Iris pigment epithelial cell (primary cell): ENCODE measurements around the gene PRSS37.
"Not testable (repeated sequence)": the region's sequence is repeated elsewhere in the genome, so short reads cannot be mapped to it uniquely, and the experiment has no call there.

Experiments
- DNase-seq: peaks from one replicate; pipeline ENCODE4 v3.0.0-alpha.2; 2011; ENCODE audit warnings: low read depth

The PRSS37 gene

DNA sequence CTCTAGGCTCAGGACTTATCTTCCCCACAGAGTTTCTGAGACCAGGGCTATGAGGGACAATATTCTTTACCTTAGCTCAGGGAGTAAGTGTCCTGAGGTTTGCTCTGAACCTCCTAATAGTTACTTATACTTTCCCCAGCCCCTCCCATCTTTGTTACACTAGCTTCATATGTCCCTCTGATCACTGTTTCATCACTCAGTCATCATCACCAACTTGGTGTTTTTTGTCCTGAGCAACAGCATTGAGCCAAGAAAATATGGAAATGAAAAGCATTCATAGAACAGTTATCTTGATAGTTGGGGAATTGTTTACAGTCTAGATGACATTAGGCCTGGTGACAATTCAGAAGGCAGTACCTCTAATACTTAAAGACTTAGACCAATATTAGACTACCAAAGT lies at the start of gene PRSS37:
Gene PRSS37, minus strand, starts transcription at position 101 of the 400 bp plus-strand sequence. CDS start 436 bp downstream, outside the sequence.
- DNase-seq: no peak

GRCh38 chr7:141889321-141889720 lies 48.0 kb upstream of the PRSS37 start:
- DNase-seq: no peak

DNA sequence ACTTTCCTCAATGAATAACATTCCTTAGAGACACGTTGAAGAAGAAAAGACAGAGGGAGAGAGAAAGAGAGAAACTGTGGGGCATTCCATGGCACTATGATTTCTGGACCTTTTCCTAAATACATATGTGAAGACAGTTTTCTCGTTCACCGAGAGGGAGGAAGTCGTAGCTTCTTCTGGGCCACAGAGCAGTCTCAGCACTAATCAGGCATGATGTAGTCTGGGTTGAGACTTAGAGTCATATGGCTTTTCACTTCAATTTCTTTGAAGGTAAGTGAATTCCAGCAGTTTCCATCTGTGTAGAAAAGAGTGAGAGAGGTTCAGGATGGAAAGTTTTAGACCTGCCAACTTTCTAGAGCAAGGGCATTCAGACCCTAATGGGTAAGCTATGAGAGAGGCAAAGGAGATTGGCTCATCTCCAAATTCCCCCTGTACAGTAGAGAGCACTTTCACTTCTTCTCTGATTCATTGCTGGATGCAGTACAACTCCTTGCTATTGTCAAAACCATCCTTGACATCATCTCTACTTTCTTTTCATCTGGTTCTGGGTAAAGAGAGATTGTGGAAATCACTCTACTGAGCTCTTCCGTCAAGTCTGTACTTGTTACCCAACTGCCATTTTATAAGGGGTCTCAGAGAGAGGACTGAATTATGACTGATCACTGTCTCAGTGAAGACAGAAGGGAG lies 43.4 kb upstream of the PRSS37 start:
- no peak for DNase-seq

DNA sequence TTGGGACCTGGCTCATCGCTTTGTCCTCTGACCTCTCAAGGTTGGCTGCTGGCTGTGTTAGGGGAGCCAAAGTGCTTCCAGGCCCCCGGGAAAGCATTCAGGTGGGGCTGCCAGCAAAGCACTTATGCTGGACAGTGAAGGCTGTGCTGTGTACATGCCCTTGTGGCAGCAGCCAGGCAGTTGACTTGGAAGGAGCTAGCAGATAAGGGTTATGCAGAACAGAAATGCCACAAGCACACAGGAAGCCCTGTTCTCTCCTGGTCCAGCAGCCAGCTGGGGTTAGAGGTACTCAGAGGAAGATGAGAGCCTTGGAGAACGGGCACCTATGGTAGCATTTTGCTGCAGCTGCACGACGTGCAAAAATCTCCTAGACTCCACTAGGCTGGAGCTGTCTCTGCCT lies 39.7 kb upstream of the PRSS37 start:
- DNase-seq: no peak

- no peak for DNase-seq
Measured at GRCh38 chr7:141877365-141877764, 36.1 kb upstream of the PRSS37 start.

DNA sequence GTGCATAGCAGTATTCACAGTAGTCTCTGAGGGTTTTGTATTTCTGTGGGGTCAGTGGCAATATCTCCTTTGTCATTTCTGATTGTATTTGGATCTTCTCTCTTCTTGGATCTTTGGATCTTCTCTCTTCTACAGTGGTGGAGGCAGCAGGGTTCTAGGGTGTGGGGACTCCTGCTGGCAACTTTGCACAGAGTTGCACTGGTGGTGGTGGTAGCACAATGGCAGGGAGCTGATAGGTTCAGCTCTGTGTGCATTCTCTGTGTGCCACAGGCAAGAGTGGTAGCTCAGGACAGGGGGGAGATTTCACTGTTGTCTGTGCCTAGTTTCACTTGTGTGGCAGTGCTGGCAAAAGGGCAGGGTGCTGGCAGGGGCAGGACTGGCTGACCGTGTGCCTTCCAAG lies 35.1 kb upstream of the PRSS37 start:
- no peak for DNase-seq

DNA sequence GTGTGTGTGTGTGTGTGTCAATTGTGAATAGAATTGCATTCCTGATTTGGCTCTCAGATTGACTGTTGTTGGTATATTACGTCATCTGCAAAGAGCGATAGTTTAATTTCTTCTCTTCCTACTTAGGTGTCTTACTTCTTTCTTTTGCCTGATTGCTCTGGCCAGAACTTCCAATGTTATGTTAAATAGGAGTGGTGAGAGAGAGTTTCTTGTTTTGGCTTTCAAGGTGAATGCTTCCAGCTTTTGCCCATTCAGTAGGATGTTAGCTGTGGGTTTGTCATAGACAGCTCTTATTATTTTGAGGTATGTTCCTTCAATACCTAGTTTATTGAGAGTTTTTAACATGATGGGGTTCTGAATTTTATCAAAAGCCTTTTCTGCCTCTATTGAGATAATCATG lies 34.2 kb upstream of the PRSS37 start:
- no peak for DNase-seq

GRCh38 chr7:141874787-141875186 lies 33.5 kb upstream of the PRSS37 start:
- DNase-seq: no peak

DNA sequence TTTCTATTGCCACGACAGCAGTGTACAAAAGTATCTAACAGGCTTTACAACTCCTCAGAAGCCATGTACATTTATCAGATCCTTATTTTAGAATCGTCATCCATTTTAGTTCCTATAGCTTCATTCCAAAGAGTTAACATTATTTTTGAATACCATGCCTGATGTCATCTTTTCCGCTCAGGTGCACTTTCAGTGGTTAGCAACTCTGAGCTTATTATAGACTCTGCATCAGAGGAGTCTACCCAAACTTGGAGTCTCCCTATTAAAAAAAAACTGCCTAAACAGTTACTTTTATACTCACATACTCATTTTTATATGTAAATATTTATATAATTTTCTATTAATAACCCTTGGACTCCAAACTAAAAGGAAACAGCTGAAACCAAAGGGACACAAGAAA lies 31.6 kb upstream of the PRSS37 start:
- no peak for DNase-seq

DNA sequence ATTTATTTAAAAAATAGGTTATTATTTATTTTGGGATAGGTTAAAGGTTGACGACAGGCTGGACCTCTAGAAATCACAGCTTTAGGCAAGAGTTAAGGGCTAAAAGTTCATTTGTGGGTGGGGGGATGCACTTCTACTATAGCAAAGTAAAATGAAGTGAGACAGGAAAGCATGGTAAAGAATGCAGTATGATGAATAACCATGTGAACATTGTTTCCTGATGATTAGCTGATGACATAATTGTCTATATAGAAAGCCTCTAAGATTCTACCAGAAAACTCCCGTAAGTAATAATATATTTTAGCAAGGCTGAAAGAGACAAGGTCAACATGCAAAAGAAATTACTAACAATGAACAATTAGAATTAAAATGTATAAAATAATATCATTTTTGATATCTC lies 25.7 kb upstream of the PRSS37 start:
- DNase-seq: peak; percentile 6

GRCh38 chr7:141864765-141865447 lies 23.6 kb upstream of the PRSS37 start:
- DNase-seq: peak; percentile 7

DNA sequence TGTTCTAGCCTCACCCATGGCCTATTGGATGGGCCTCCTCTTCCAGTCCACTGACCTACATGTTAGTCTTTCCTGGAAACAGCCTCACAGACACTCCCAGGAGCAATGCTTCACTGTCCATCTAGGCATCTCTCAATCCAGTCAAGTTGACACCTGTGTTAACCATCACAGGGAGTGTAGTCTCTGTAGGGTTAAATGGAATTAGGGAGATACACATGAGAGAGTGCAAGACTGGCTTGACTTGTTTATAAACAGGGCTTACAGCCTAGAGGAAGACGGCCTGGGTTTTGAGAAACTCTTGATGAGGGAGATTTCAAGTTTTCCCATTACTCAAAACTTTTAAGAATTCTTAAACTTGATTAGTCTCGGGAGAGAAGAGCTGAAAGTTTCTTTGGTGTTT lies 18.9 kb upstream of the PRSS37 start:
- no peak for DNase-seq

DNA sequence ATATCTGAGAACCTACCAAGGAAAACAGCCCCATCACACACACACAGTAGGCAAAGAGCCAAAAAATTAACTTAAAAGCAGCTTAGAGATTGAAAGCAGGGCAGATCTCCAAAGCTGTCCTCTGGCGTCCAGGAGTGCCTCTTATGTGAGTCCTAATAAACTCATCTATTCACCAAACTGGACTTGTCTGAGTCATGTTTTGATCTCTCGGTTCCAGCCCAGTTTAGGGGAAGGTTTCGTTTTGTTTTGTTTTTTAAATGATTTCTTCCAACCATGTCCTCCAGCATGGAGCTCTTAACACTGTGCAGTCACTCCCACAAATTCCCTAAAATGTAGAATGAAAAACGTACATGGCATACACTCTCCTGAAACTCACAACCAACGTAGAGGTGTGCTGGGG lies 6.7 kb upstream of the PRSS37 start:
- no peak for DNase-seq

- no peak for DNase-seq
Measured at GRCh38 chr7:141844256-141844655, 3.0 kb upstream of the PRSS37 start.

DNA sequence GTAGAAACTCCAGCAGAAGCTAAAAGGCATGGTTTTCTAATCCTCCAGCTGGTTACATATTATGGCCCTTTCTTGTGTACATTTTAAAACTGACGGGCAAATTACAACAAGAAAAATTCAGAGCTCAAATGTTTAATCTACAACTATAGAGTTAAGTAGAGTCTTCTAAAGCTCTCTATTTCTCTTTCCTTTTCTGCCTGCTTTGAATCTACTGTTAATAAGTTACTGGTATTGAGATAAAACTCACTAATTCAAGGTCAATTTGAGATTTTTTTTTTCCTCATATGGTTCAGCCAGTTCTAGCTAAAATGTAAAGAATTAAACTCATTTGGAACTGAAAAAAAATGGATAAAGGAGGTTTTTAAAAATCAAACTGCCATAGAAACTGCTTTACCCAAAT lies 1.6 kb upstream of the PRSS37 start:
- no peak for DNase-seq

- no peak for DNase-seq
Measured at GRCh38 chr7:141840708-141841107, 577 bp downstream of the PRSS37 start.

GRCh38 chr7:141839256-141839655 lies 2.0 kb downstream of the PRSS37 start:
- no peak for DNase-seq

DNA sequence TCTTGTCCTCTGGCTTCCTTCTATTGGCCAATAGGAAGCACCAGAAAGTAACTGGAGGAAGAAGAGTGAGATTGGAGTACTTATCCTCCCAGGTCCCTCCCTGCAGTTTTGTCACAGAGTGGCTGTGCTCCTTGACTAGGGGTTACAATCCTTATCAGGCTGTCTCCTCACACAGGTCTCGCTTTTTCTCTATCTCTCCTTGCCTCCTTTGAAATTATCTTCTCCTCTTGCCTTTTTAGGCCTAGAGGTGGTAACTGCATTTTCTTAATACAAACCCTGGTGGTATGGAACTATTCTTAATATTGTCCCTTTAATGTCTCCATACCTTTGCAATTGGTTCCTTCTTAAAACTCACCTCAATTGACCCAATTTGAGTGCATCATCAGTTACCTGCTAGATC lies 2.7 kb downstream of the PRSS37 start:
- DNase-seq: no peak

- no peak for DNase-seq
Measured at GRCh38 chr7:141837683-141838082, 3.6 kb downstream of the PRSS37 start.

- not testable (repeated sequence) for DNase-seq
Measured at GRCh38 chr7:141822432-141822831, 18.9 kb downstream of the PRSS37 start.

DNA sequence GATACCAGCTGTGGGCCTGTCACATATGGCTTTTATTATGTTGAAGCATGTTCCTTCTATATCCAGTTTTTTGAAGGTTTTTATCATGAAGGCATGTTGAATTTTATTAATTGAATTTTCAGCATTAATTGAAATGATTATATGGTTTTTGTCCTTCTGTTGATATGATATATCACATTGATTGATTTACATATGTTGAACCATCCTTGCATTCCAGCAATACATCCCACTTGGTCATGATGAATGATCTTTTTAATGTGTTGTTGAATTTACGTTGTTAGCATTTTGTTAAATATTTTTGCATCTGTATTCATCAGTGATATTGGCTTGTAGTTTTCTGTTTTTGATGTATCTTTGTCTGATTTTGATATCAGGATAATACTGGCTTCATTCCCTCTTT lies 21.2 kb downstream of the PRSS37 start:
- DNase-seq: no peak

GRCh38 chr7:141792526-141792925 lies 48.8 kb downstream of the PRSS37 start:
- DNase-seq: no peak

GRCh38 chr7:141789917-141790316 lies 51.4 kb downstream of the PRSS37 start, which contains the start of gene TAS2R5:
Gene TAS2R5 (plus strand): TSS chr7:141790217. CDS start chr7:141790362, 145 bp downstream.
- DNase-seq: no peak

- no peak for DNase-seq
Measured at GRCh38 chr7:141788296-141788695, 53.0 kb downstream of the PRSS37 start.
